GM18868 (cell line): Measurements from ENCODE around the gene AMTN.
A peak's percentile ranks its signal among the peaks of the same experiment; 100 is the strongest.

Experiments used
- ATAC-seq: cut with Tn5 transposase; IDR thresholded peaks from one replicate; pipeline ENCODE4 v1.9.1; 2021; ENCODE audit warnings: mild to moderate bottlenecking, moderate library complexity; ENCODE audit not compliant: unreplicated experiment

The AMTN gene

GRCh38 chr4:70559211-70559830 lies 41.0 kb downstream of the AMTN start:
- peak; percentile 81 for ATAC-seq

GRCh38 chr4:70559924-70560323 lies 41.6 kb downstream of the AMTN start:
- no peak for ATAC-seq

GRCh38 chr4:70564033-70564432 lies 45.7 kb downstream of the AMTN start:
- no peak for ATAC-seq

GRCh38 chr4:70570796-70571195 lies 52.4 kb downstream of the AMTN start:
- ATAC-seq: no peak

- ATAC-seq: no peak
These were observed 53.4 kb downstream of the AMTN start for GRCh38 chr4:70571772-70572171.

- ATAC-seq: no peak
These were observed 57.6 kb downstream of the AMTN start for GRCh38 chr4:70575964-70576363.

- ATAC-seq: no peak
These were observed 59.0 kb downstream of the AMTN start for GRCh38 chr4:70577220-70577927.

- no peak for ATAC-seq
These were observed 63.6 kb downstream of the AMTN start for GRCh38 chr4:70581980-70582379.
